ENCODE results near the gene MTHFSD. TPM values are rescaled to one million over a fixed set of nuclear protein-coding genes. Genes with fewer than 3 reads are reported as not detected.

Gene MTHFSD
- total RNA-seq, 1 donor from 2014 or later = 27.7 TPM

GRCh38 chr16:86578611-86579267 is 23.7 kb upstream of the MTHFSD start:
- Mint-ChIP-seq H3K27ac (ENCODE audit: unreplicated experiment) (no peak overlapping the region), H3K4me1 (ENCODE audit: low read depth, unreplicated experiment) (peaks cover 11% of the 10 kb centered on the region), H3K9me3 (ENCODE audit: unreplicated experiment) (peaks cover 6% of the 10 kb centered on the region), H3K4me3 (ENCODE audit: unreplicated experiment) (peak overlapping the region; percentile 82), H3K36me3 (ENCODE audit: unreplicated experiment) (no peaks in the 10 kb centered on the region), H3K27me3 (ENCODE audit: unreplicated experiment) (peaks cover 34% of the 10 kb centered on the region)
- TF ChIP-seq, protein P1, sequence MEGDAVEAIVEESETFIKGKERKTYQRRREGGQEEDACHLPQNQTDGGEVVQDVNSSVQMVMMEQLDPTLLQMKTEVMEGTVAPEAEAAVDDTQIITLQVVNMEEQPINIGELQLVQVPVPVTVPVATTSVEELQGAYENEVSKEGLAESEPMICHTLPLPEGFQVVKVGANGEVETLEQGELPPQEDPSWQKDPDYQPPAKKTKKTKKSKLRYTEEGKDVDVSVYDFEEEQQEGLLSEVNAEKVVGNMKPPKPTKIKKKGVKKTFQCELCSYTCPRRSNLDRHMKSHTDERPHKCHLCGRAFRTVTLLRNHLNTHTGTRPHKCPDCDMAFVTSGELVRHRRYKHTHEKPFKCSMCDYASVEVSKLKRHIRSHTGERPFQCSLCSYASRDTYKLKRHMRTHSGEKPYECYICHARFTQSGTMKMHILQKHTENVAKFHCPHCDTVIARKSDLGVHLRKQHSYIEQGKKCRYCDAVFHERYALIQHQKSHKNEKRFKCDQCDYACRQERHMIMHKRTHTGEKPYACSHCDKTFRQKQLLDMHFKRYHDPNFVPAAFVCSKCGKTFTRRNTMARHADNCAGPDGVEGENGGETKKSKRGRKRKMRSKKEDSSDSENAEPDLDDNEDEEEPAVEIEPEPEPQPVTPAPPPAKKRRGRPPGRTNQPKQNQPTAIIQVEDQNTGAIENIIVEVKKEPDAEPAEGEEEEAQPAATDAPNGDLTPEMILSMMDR (IDR thresholded peaks at IDR 0.05; ENCODE audit: partially characterized antibody, unreplicated experiment) = no peak
- DNase-seq = peak; percentile 76

- no peak for DNase-seq
- TF ChIP-seq, protein P1 (IDR thresholded peaks at IDR 0.05; ENCODE audit: partially characterized antibody, unreplicated experiment) = no peak
- Mint-ChIP-seq H3K4me3 (ENCODE audit: unreplicated experiment) (peak within 1 kb of the TSS; percentile 82), H3K9me3 (ENCODE audit: unreplicated experiment) (peaks cover 6% of the 10 kb centered on the region), H3K36me3 (ENCODE audit: unreplicated experiment) (no peaks in the 10 kb centered on the region), H3K27me3 (ENCODE audit: unreplicated experiment) (peaks cover 34% of the 10 kb centered on the region), H3K27ac (ENCODE audit: unreplicated experiment) (no peak within 1 kb of the TSS), H3K4me1 (ENCODE audit: low read depth, unreplicated experiment) (peaks cover 11% of the 10 kb centered on the region)
Measured at GRCh38 chr16:86578061-86578599, 23.1 kb upstream of the MTHFSD start, which contains the start of gene FOXL1. TSS of gene FOXL1 (plus strand) at chr16:86578549. CDS start at chr16:86578724, 175 bp downstream.

DNA sequence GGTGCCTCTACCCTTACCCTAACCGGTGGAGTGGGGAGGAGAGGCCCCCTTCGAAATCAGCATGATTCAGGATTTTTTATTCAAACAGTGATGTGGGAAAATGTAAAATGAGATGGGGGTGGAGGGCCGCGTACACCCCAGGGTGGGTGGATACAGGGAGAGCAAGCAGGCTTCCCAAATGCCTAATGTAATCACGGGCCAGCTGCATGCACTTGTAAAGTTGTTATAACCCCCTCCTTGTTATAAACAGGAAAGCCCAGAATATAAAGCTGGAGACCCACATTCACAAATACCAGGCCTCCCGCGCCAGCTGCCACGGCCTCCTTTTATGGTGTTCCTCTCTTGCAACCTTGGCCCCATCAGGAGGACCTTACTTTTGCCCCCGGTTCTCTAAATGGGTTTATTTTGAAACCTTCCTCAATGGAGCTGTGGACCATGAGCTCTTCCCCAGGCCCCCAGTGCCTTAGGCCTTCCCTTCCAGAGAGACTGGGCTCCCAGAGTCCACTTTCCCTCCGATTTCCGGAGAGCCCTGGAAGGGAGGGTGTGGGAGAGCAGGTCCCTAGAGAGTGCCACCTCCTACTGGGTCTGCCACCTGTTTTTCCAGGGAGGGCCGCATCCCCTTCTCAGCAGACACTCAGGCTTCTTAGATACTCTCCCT is 22.4 kb upstream of the MTHFSD start:
- peaks cover 11% of the 10 kb centered on the region for H3K4me1 Mint-ChIP-seq (ENCODE audit: low read depth, unreplicated experiment)

DNA sequence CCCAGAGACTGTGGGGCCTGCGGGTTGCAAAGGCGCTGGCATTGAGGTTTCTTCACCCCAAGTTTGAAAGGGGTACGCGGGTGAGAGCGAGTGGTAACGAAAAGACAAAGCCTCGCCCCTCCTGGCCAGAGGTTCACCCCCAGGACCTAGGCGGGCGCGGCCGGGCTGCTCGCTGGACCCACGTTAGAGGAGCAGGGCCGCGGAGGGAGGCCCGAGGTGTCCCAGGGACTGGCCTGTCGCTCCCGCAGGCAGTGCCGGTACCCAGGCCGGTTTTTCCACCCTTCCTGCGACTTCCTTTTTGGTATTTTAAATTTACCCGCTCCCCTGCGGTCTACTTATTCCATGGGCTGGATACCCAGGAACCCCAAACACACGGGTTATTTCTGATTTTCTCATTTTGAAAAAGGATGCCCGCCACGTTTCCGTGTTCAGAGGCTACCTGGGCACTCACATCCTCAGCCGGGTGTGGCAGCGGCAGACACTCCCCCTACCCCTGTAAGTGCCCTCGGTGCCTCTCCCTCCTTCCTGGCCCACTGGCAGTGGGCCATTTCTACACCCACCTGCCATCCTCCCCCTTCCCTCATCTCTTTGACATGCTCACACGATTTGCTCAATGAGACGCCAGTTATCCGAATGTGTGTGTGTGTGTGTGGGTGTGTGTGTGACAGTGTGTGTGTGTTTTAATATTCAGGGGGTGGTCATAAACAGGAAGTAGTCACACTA is 21.7 kb upstream of the MTHFSD start:
- DNase-seq = no peak
- H3K4me1 Mint-ChIP-seq (ENCODE audit: low read depth, unreplicated experiment) = peaks cover 11% of the 10 kb centered on the region

More for the DNA sequence above, 22.4 kb upstream of the MTHFSD start:
- Mint-ChIP-seq H3K27me3 (ENCODE audit: unreplicated experiment) (peaks cover 32% of the 10 kb centered on the region), H3K27ac (ENCODE audit: unreplicated experiment) (no peak overlapping the region), H3K9me3 (ENCODE audit: unreplicated experiment) (peaks cover 6% of the 10 kb centered on the region), H3K36me3 (ENCODE audit: unreplicated experiment) (no peaks in the 10 kb centered on the region), H3K4me3 (ENCODE audit: unreplicated experiment) (peak overlapping the region; percentile 31)
- TF ChIP-seq, protein P1 (IDR thresholded peaks at IDR 0.05; ENCODE audit: partially characterized antibody, unreplicated experiment) = no peak
- no peak for DNase-seq

More for the DNA sequence above, 21.7 kb upstream of the MTHFSD start:
- no peaks in the 10 kb centered on the region for H3K36me3 Mint-ChIP-seq (ENCODE audit: unreplicated experiment)
- peaks cover 34% of the 10 kb centered on the region for H3K27me3 Mint-ChIP-seq (ENCODE audit: unreplicated experiment)
- peak overlapping the region; percentile 91 for H3K4me3 Mint-ChIP-seq (ENCODE audit: unreplicated experiment)
- H3K9me3 Mint-ChIP-seq (ENCODE audit: unreplicated experiment) = peaks cover 6% of the 10 kb centered on the region
- TF ChIP-seq, protein P1 (IDR thresholded peaks at IDR 0.05; ENCODE audit: partially characterized antibody, unreplicated experiment) = no peak
- no peak overlapping the region for H3K27ac Mint-ChIP-seq (ENCODE audit: unreplicated experiment)
